ENCODE data around the gene CMC4.

CMC4 gene

GRCh38 chrX:155070975-155071693 lies at the start of gene CMC4, which contains the start of the genes BRCC3 and MTCP1:
TSS of gene CMC4 (minus strand) at chrX:155071136. CDS start at chrX:155064023, 7,113 bp downstream.
TSS of gene BRCC3 (plus strand) at chrX:155071508. CDS start at chrX:155071528, 20 bp downstream.
TSS of gene MTCP1 (minus strand) at chrX:155071136. CDS start at chrX:155066010, 5,126 bp downstream.
- peak; percentile 42 to 51 for DNase-seq (ENCODE audit: low read depth in 2 of 2)

GRCh38 chrX:155115174-155115819 lies 44.4 kb upstream of the CMC4 start:
- DNase-seq (ENCODE audit: low read depth in 2 of 2): no peak

- no peak for DNase-seq (ENCODE audit: low read depth in 2 of 2)
Observed at GRCh38 chrX:155113097-155113496, 42.2 kb upstream of the CMC4 start.

- DNase-seq (ENCODE audit: low read depth in 2 of 2): no peak
Observed at GRCh38 chrX:155112171-155112570, 41.2 kb upstream of the CMC4 start.

GRCh38 chrX:155108427-155108826 lies 37.5 kb upstream of the CMC4 start:
- DNase-seq (ENCODE audit: low read depth in 2 of 2): no peak

GRCh38 chrX:155105919-155106318 lies 35.0 kb upstream of the CMC4 start:
- no peak for DNase-seq (ENCODE audit: low read depth in 2 of 2)

GRCh38 chrX:155094468-155095061 lies 23.6 kb upstream of the CMC4 start:
- DNase-seq (ENCODE audit: low read depth in 2 of 2): no peak

GRCh38 chrX:155086961-155087735 lies 16.2 kb upstream of the CMC4 start:
- DNase-seq (ENCODE audit: low read depth in 2 of 2): no peak

GRCh38 chrX:155086202-155086840 lies 15.4 kb upstream of the CMC4 start:
- peak in 1 of 2 donors; percentile 21 for DNase-seq (ENCODE audit: low read depth in 2 of 2)

GRCh38 chrX:155071694-155072280 lies 851 bp upstream of the CMC4 start:
- DNase-seq (ENCODE audit: low read depth in 2 of 2): no peak

- no peak for DNase-seq (ENCODE audit: low read depth in 2 of 2)
Observed at GRCh38 chrX:155070663-155070974, 317 bp downstream of the CMC4 start.

GRCh38 chrX:155070038-155070437 lies 898 bp downstream of the CMC4 start:
- no peak for DNase-seq (ENCODE audit: low read depth in 2 of 2)

- no peak for DNase-seq (ENCODE audit: low read depth in 2 of 2)
Observed at GRCh38 chrX:155069414-155069813, 1.5 kb downstream of the CMC4 start.

- no peak for DNase-seq (ENCODE audit: low read depth in 2 of 2)
Observed at GRCh38 chrX:155068165-155068564, 2.8 kb downstream of the CMC4 start.

- DNase-seq (ENCODE audit: low read depth in 2 of 2): no peak
Observed at GRCh38 chrX:155065035-155065734, 5.8 kb downstream of the CMC4 start.

GRCh38 chrX:155061760-155062159 lies 9.2 kb downstream of the CMC4 start:
- no peak for DNase-seq (ENCODE audit: low read depth in 2 of 2)

GRCh38 chrX:155056877-155057792 lies 13.8 kb downstream of the CMC4 start:
- peak; percentile 7 to 18 for DNase-seq (ENCODE audit: low read depth in 2 of 2)

- DNase-seq (ENCODE audit: low read depth in 2 of 2): no peak
Observed at GRCh38 chrX:155056471-155056870, 14.5 kb downstream of the CMC4 start.

- DNase-seq (ENCODE audit: low read depth in 2 of 2): no peak
Observed at GRCh38 chrX:155055494-155055893, 15.4 kb downstream of the CMC4 start.

GRCh38 chrX:155054255-155054654 lies 16.7 kb downstream of the CMC4 start:
- no peak for DNase-seq (ENCODE audit: low read depth in 2 of 2)

All from stimulated activated CD4-positive, alpha-beta T cell treated with anti-CD3 and anti-CD28 coated beads, Interleukin-1b, Interleukin-23, amount 100 ng/mL, for 1 hour (primary cell).